ENCODE data around the gene POLR3E.

The POLR3E gene

GRCh38 chr16:22335668-22336246, 38.5 kb downstream of the POLR3E start:
- Histone ChIP-seq H3K23ac (ENCODE audit: low read length) (no peak overlapping the region), H3K79me2 (ENCODE audit: control insufficient read depth, insufficient read depth, low read length) (no peaks in the 10 kb centered on the region), H3K4me1 (ENCODE audit: control insufficient read depth, low read depth, low read length) (no peaks in the 10 kb centered on the region), H3K27me3 (ENCODE audit: insufficient read depth, low read length, poor library complexity) (no peaks in the 10 kb centered on the region), H2AK5ac (ENCODE audit: low read length) (no peak overlapping the region), H3K79me1 (ENCODE audit: low read length) (no peaks in the 10 kb centered on the region), H4K5ac (ENCODE audit: low read length) (no peak overlapping the region), H2BK15ac (replicated peaks; ENCODE audit: low read depth) (no peak overlapping the region), H3K18ac (ENCODE audit: low read length) (no peak overlapping the region), H2BK120ac (ENCODE audit: low read depth, low read length) (no peak overlapping the region), H2BK5ac (ENCODE audit: low read length) (no peak overlapping the region), H3K9ac (ENCODE audit: low read length) (no peak overlapping the region), H3K4me3 (ENCODE audit: low read length) (no peak overlapping the region), H3K4me2 (ENCODE audit: low read length) (no peak overlapping the region), H4K8ac (ENCODE audit: low read depth, low read length) (no peak overlapping the region), H3K27ac (ENCODE audit: low read depth, low read length) (no peak overlapping the region), H3K36me3 (ENCODE audit: control insufficient read depth, insufficient read depth, low read length) (peaks cover 7% of the 10 kb centered on the region), H3K4ac (ENCODE audit: low read depth, low read length) (no peak overlapping the region), H3K56ac (ENCODE audit: low read length) (no peak overlapping the region)
- no peak for DNase-seq
- no CpG with 5 or more reads among the region's 3 CpGs for WGBS (ENCODE audit: extremely low coverage, insufficient coverage, low lambda C conversion rate)

- no peak overlapping the region for H3K23ac ChIP-seq (ENCODE audit: low read length)
- no peaks in the 10 kb centered on the region for H3K4me1 ChIP-seq (ENCODE audit: control insufficient read depth, low read depth, low read length)
- H3K9ac ChIP-seq (ENCODE audit: low read length) = no peak overlapping the region
- H3K56ac ChIP-seq (ENCODE audit: low read length) = no peak overlapping the region
- H2BK5ac ChIP-seq (ENCODE audit: low read length) = no peak overlapping the region
- no peak overlapping the region for H4K8ac ChIP-seq (ENCODE audit: low read depth, low read length)
- no peak overlapping the region for H2AK5ac ChIP-seq (ENCODE audit: low read length)
- H3K79me1 ChIP-seq (ENCODE audit: low read length) = no peaks in the 10 kb centered on the region
- no peak overlapping the region for H2BK120ac ChIP-seq (ENCODE audit: low read depth, low read length)
- H3K4me2 ChIP-seq (ENCODE audit: low read length) = no peak overlapping the region
- H3K27ac ChIP-seq (ENCODE audit: low read depth, low read length) = no peak overlapping the region
- no peak overlapping the region for H3K4me3 ChIP-seq (ENCODE audit: low read length)
- DNase-seq = no peak
- H2BK15ac ChIP-seq (replicated peaks; ENCODE audit: low read depth) = no peak overlapping the region
- H3K27me3 ChIP-seq (ENCODE audit: insufficient read depth, low read length, poor library complexity) = no peaks in the 10 kb centered on the region
- no peak overlapping the region for H3K4ac ChIP-seq (ENCODE audit: low read depth, low read length)
- H3K36me3 ChIP-seq (ENCODE audit: control insufficient read depth, insufficient read depth, low read length) = peaks cover 7% of the 10 kb centered on the region
- H3K18ac ChIP-seq (ENCODE audit: low read length) = no peak overlapping the region
- no peak overlapping the region for H4K5ac ChIP-seq (ENCODE audit: low read length)
- no peaks in the 10 kb centered on the region for H3K79me2 ChIP-seq (ENCODE audit: control insufficient read depth, insufficient read depth, low read length)
Measured at GRCh38 chr16:22336581-22336980, 39.4 kb downstream of the POLR3E start.

GRCh38 chr16:22337045-22337444, 39.8 kb downstream of the POLR3E start:
- no peak overlapping the region for H2BK15ac ChIP-seq (replicated peaks; ENCODE audit: low read depth)

GRCh38 chr16:22337849-22338635, 40.8 kb downstream of the POLR3E start:
- Histone ChIP-seq H3K4me2 (ENCODE audit: low read length) (no peak overlapping the region), H3K79me1 (ENCODE audit: low read length) (no peaks in the 10 kb centered on the region), H3K23ac (ENCODE audit: low read length) (no peak overlapping the region), H3K4me3 (ENCODE audit: low read length) (no peak overlapping the region), H3K9ac (ENCODE audit: low read length) (no peak overlapping the region), H3K4me1 (ENCODE audit: control insufficient read depth, low read depth, low read length) (no peaks in the 10 kb centered on the region), H3K56ac (ENCODE audit: low read length) (no peak overlapping the region), H3K79me2 (ENCODE audit: control insufficient read depth, insufficient read depth, low read length) (no peaks in the 10 kb centered on the region), H4K8ac (ENCODE audit: low read depth, low read length) (no peak overlapping the region), H3K4ac (ENCODE audit: low read depth, low read length) (no peak overlapping the region), H2AK5ac (ENCODE audit: low read length) (no peak overlapping the region), H2BK5ac (ENCODE audit: low read length) (no peak overlapping the region), H2BK120ac (ENCODE audit: low read depth, low read length) (no peak overlapping the region), H2BK15ac (replicated peaks; ENCODE audit: low read depth) (no peak overlapping the region), H3K27ac (ENCODE audit: low read depth, low read length) (no peak overlapping the region), H4K5ac (ENCODE audit: low read length) (no peak overlapping the region), H3K18ac (ENCODE audit: low read length) (no peak overlapping the region), H3K36me3 (ENCODE audit: control insufficient read depth, insufficient read depth, low read length) (peaks cover 7% of the 10 kb centered on the region), H3K27me3 (ENCODE audit: insufficient read depth, low read length, poor library complexity) (no peaks in the 10 kb centered on the region)
- no peak for DNase-seq
- WGBS (ENCODE audit: extremely low coverage, insufficient coverage, low lambda C conversion rate) = no CpG with 5 or more reads among the region's 4 CpGs

More at GRCh38 chr16:22337045-22337444, 39.8 kb downstream of the POLR3E start:
- no peak overlapping the region for H2BK5ac ChIP-seq (ENCODE audit: low read length)
- no peak overlapping the region for H3K27ac ChIP-seq (ENCODE audit: low read depth, low read length)
- H3K23ac ChIP-seq (ENCODE audit: low read length) = no peak overlapping the region
- no peaks in the 10 kb centered on the region for H3K79me1 ChIP-seq (ENCODE audit: low read length)
- no peaks in the 10 kb centered on the region for H3K4me1 ChIP-seq (ENCODE audit: control insufficient read depth, low read depth, low read length)
- no peak overlapping the region for H3K18ac ChIP-seq (ENCODE audit: low read length)
- no peak overlapping the region for H3K4ac ChIP-seq (ENCODE audit: low read depth, low read length)
- no peak overlapping the region for H3K56ac ChIP-seq (ENCODE audit: low read length)
- peaks cover 7% of the 10 kb centered on the region for H3K36me3 ChIP-seq (ENCODE audit: control insufficient read depth, insufficient read depth, low read length)
- no peak overlapping the region for H2AK5ac ChIP-seq (ENCODE audit: low read length)
- H3K79me2 ChIP-seq (ENCODE audit: control insufficient read depth, insufficient read depth, low read length) = no peaks in the 10 kb centered on the region
- H3K4me2 ChIP-seq (ENCODE audit: low read length) = no peak overlapping the region
- H3K9ac ChIP-seq (ENCODE audit: low read length) = no peak overlapping the region
- no peak overlapping the region for H4K8ac ChIP-seq (ENCODE audit: low read depth, low read length)
- H4K5ac ChIP-seq (ENCODE audit: low read length) = no peak overlapping the region
- DNase-seq = peak; percentile 16
- no peak overlapping the region for H3K4me3 ChIP-seq (ENCODE audit: low read length)
- no peak overlapping the region for H2BK120ac ChIP-seq (ENCODE audit: low read depth, low read length)
- H3K27me3 ChIP-seq (ENCODE audit: insufficient read depth, low read length, poor library complexity) = no peaks in the 10 kb centered on the region

- Histone ChIP-seq H3K4ac (ENCODE audit: low read depth, low read length) (no peak overlapping the region), H3K79me2 (ENCODE audit: control insufficient read depth, insufficient read depth, low read length) (no peaks in the 10 kb centered on the region), H4K8ac (ENCODE audit: low read depth, low read length) (no peak overlapping the region), H3K27me3 (ENCODE audit: insufficient read depth, low read length, poor library complexity) (no peaks in the 10 kb centered on the region), H3K18ac (ENCODE audit: low read length) (no peak overlapping the region), H3K23ac (ENCODE audit: low read length) (no peak overlapping the region), H2AK5ac (ENCODE audit: low read length) (no peak overlapping the region), H2BK5ac (ENCODE audit: low read length) (no peak overlapping the region), H3K9ac (ENCODE audit: low read length) (no peak overlapping the region), H3K36me3 (ENCODE audit: control insufficient read depth, insufficient read depth, low read length) (peaks cover 3% of the 10 kb centered on the region), H3K79me1 (ENCODE audit: low read length) (no peaks in the 10 kb centered on the region), H3K56ac (ENCODE audit: low read length) (no peak overlapping the region), H2BK15ac (replicated peaks; ENCODE audit: low read depth) (no peak overlapping the region), H3K4me1 (ENCODE audit: control insufficient read depth, low read depth, low read length) (no peaks in the 10 kb centered on the region), H4K5ac (ENCODE audit: low read length) (no peak overlapping the region), H2BK120ac (ENCODE audit: low read depth, low read length) (no peak overlapping the region), H3K4me2 (ENCODE audit: low read length) (no peak overlapping the region), H3K4me3 (ENCODE audit: low read length) (no peak overlapping the region), H3K27ac (ENCODE audit: low read depth, low read length) (no peak overlapping the region)
- DNase-seq = no peak
Measured at GRCh38 chr16:22340945-22341344, 43.7 kb downstream of the POLR3E start.

- H3K27ac ChIP-seq (ENCODE audit: low read depth, low read length) = no peak overlapping the region
- H4K8ac ChIP-seq (ENCODE audit: low read depth, low read length) = no peak overlapping the region
- H3K56ac ChIP-seq (ENCODE audit: low read length) = no peak overlapping the region
- H3K79me2 ChIP-seq (ENCODE audit: control insufficient read depth, insufficient read depth, low read length) = no peaks in the 10 kb centered on the region
- no peak for DNase-seq
- no peaks in the 10 kb centered on the region for H3K4me1 ChIP-seq (ENCODE audit: control insufficient read depth, low read depth, low read length)
- no peak overlapping the region for H3K4me2 ChIP-seq (ENCODE audit: low read length)
- no peak overlapping the region for H2BK120ac ChIP-seq (ENCODE audit: low read depth, low read length)
- H2BK15ac ChIP-seq (replicated peaks; ENCODE audit: low read depth) = no peak overlapping the region
- no peak overlapping the region for H2BK5ac ChIP-seq (ENCODE audit: low read length)
- no peak overlapping the region for H2AK5ac ChIP-seq (ENCODE audit: low read length)
- no peak overlapping the region for H3K23ac ChIP-seq (ENCODE audit: low read length)
- H3K18ac ChIP-seq (ENCODE audit: low read length) = no peak overlapping the region
- H3K9ac ChIP-seq (ENCODE audit: low read length) = no peak overlapping the region
- no peaks in the 10 kb centered on the region for H3K27me3 ChIP-seq (ENCODE audit: insufficient read depth, low read length, poor library complexity)
- no peak overlapping the region for H4K5ac ChIP-seq (ENCODE audit: low read length)
- no CpG with 5 or more reads among the region's 2 CpGs for WGBS (ENCODE audit: extremely low coverage, insufficient coverage, low lambda C conversion rate)
- H3K36me3 ChIP-seq (ENCODE audit: control insufficient read depth, insufficient read depth, low read length) = peaks cover 4% of the 10 kb centered on the region
- no peaks in the 10 kb centered on the region for H3K79me1 ChIP-seq (ENCODE audit: low read length)
- H3K4ac ChIP-seq (ENCODE audit: low read depth, low read length) = no peak overlapping the region
- H3K4me3 ChIP-seq (ENCODE audit: low read length) = no peak overlapping the region
Measured at GRCh38 chr16:22342082-22342481, 44.9 kb downstream of the POLR3E start.
